HepG2 (cell line): Measurements from ENCODE around the gene RFX2. TPM values are rescaled to one million over a fixed set of nuclear protein-coding genes. Genes with fewer than 3 reads are reported as not detected.

ENCODE experiments used
- ARHGAP35 ChIP-seq: sonication (generic); formaldehyde crosslinking; IDR thresholded peaks from 2 replicates; pipeline ENCODE4 v1.9.0; 2022; ENCODE audit warnings: mild to moderate bottlenecking, inconsistent platforms, moderate library complexity, missing genetic modification reagents, borderline replicate concordance
- ATAD3A ChIP-seq: sonication (generic); formaldehyde crosslinking; IDR thresholded peaks from 2 replicates; pipeline ENCODE4 v1.4.0; 2020; ENCODE audit warnings: missing genetic modification reagents
- MAF1 ChIP-seq: sonication (generic); formaldehyde crosslinking; IDR thresholded peaks from 2 replicates; pipeline ENCODE4 v1.5.0; 2020; ENCODE audit warnings: missing genetic modification reagents, borderline replicate concordance
- MAFF ChIP-seq: IDR thresholded peaks from 2 replicates; pipeline ENCODE4 v1.6.1; 2011; ENCODE audit warnings: low read depth, low read length, improper control_type of control experiment
- REPIN1 ChIP-seq: sonication (generic); formaldehyde crosslinking; IDR thresholded peaks from 2 replicates; pipeline ENCODE4 v1.8.0; 2022; ENCODE audit warnings: missing genetic modification reagents, low read depth, mild to moderate bottlenecking, borderline replicate concordance
- SRSF4 ChIP-seq: fragments of 200-400 bp; formaldehyde crosslinking; IDR thresholded peaks from one replicate; pipeline ENCODE4 v1.6.1; 2018; ENCODE audit warnings: mild to moderate bottlenecking, low read depth, low read length, moderate library complexity; ENCODE audit not compliant: poor library complexity, severe bottlenecking
- TBX3 ChIP-seq: fragments of 450-650 bp; IDR thresholded peaks from 2 replicates; pipeline ENCODE4 v1.6.1; 2017; ENCODE audit warnings: antibody characterized with exemption, mild to moderate bottlenecking, inconsistent platforms, borderline replicate concordance
- TCF12 ChIP-seq, 2 experiments: fragments of 450-650 bp in 1 of 2; sonication (generic) in 1 of 2; formaldehyde crosslinking in 1 of 2; IDR thresholded peaks; 2 replicates each; pipeline versions ENCODE4 v1.6.1 to v1.8.0; 2017 to 2022; ENCODE audit warnings: antibody characterized with exemption in 1 of 2, mild to moderate bottlenecking in 1 of 2, missing genetic modification reagents in 1 of 2, moderate library complexity in 1 of 2
- TCF7L2 ChIP-seq: IDR thresholded peaks from 2 replicates; pipeline ENCODE4 v1.6.1; 2011; ENCODE audit warnings: mild to moderate bottlenecking, low read depth, low read length, moderate library complexity
- TGIF2 ChIP-seq: IDR thresholded peaks from 2 replicates; pipeline ENCODE4 v1.6.1; 2016; ENCODE audit warnings: control low read depth, missing compliant biosample characterization
- ZFX ChIP-seq: sonication (generic); formaldehyde crosslinking; IDR thresholded peaks from 2 replicates; pipeline ENCODE4 v1.4.0; 2020; ENCODE audit warnings: mild to moderate bottlenecking, low read depth, missing genetic modification reagents, moderate library complexity
- ZNF160 ChIP-seq: sonication (generic); formaldehyde crosslinking; IDR thresholded peaks from 2 replicates; pipeline ENCODE4 v1.8.0; 2022; ENCODE audit warnings: mild to moderate bottlenecking, inconsistent platforms, missing genetic modification reagents
- ZNF329 ChIP-seq: sonication (generic); formaldehyde crosslinking; IDR thresholded peaks from 2 replicates; pipeline ENCODE4 v1.9.0; 2021; ENCODE audit warnings: low read depth, mild to moderate bottlenecking, missing genetic modification reagents
- ZNF543 ChIP-seq: sonication (generic); formaldehyde crosslinking; IDR thresholded peaks from 2 replicates; pipeline ENCODE4 v1.4.0; 2020; ENCODE audit warnings: mild to moderate bottlenecking, missing genetic modification reagents
- ZNF558 ChIP-seq: sonication (generic); formaldehyde crosslinking; IDR thresholded peaks from 2 replicates; pipeline ENCODE4 v1.9.0; 2022; ENCODE audit warnings: mild to moderate bottlenecking, missing genetic modification reagents, borderline replicate concordance
- ZNF782 ChIP-seq: sonication (generic); formaldehyde crosslinking; IDR thresholded peaks from 2 replicates; pipeline ENCODE4 v1.4.0; 2020; ENCODE audit warnings: missing genetic modification reagents, mild to moderate bottlenecking, borderline replicate concordance
- polyA plus RNA-seq, 8 experiments: library from polyadenylated mRNA; depleted of rRNA in 3 of 8; stranded (reverse) in 7 of 8; unstranded in 1 of 8; fragments of >200 nt; fragmentation: Illumina TruSeq in 4 of 8; extraction: Trizol in 4 of 8; gene quantifications; 2 replicates each; pipeline versions ENCODE4 v1.2.1 to v1.2.3, GENCODE V29; 2011 to 2016; ENCODE audit warnings: low read depth in 4 of 8, missing spikeins in 1 of 8, mixed read lengths in 1 of 8; ENCODE audit not compliant: insufficient read depth in 1 of 8
- total RNA-seq, 5 experiments: library from RNA; depleted of rRNA; stranded (reverse); fragments of >200 nt; fragmentation: Illumina TruSeq; extraction: Trizol; gene quantifications; 2 replicates each; pipeline ENCODE4 v1.2.3, GENCODE V29; 2016; ENCODE audit warnings: low read depth in 1 of 5
- TF ChIP-seq, protein P1 (sequence below): sonication (generic); formaldehyde crosslinking; IDR thresholded peaks from 2 replicates; pipeline ENCODE4 v1.5.0; 2020; ENCODE audit warnings: mild to moderate bottlenecking, missing genetic modification reagents
- TF ChIP-seq, protein P2 (sequence below): sonication (generic); formaldehyde crosslinking; IDR thresholded peaks from 2 replicates; pipeline ENCODE4 v1.4.0; 2020; ENCODE audit warnings: mild to moderate bottlenecking, missing genetic modification reagents
- TF ChIP-seq, protein P3 (sequence below): IDR thresholded peaks from 2 replicates; pipeline ENCODE4 v1.6.1; 2016; ENCODE audit warnings: missing compliant biosample characterization, missing genetic modification reagents, borderline replicate concordance
- TF ChIP-seq, protein P4 (sequence below): sonication (generic); formaldehyde crosslinking; IDR thresholded peaks from 2 replicates; pipeline ENCODE4 v1.9.0; 2022; ENCODE audit warnings: low read depth, missing genetic modification reagents
- TF ChIP-seq, protein P5 (sequence below): sonication (generic); formaldehyde crosslinking; IDR thresholded peaks from 2 replicates; pipeline ENCODE4 v1.4.0; 2020; ENCODE audit warnings: missing genetic modification reagents

The RFX2 gene
- total and polyA plus RNA-seq, 2 of the 13 experiments (the other 11 are each of a cell fraction or from before 2014, with no cell fraction given) = 2.8 to 3.3 TPM

DNA sequence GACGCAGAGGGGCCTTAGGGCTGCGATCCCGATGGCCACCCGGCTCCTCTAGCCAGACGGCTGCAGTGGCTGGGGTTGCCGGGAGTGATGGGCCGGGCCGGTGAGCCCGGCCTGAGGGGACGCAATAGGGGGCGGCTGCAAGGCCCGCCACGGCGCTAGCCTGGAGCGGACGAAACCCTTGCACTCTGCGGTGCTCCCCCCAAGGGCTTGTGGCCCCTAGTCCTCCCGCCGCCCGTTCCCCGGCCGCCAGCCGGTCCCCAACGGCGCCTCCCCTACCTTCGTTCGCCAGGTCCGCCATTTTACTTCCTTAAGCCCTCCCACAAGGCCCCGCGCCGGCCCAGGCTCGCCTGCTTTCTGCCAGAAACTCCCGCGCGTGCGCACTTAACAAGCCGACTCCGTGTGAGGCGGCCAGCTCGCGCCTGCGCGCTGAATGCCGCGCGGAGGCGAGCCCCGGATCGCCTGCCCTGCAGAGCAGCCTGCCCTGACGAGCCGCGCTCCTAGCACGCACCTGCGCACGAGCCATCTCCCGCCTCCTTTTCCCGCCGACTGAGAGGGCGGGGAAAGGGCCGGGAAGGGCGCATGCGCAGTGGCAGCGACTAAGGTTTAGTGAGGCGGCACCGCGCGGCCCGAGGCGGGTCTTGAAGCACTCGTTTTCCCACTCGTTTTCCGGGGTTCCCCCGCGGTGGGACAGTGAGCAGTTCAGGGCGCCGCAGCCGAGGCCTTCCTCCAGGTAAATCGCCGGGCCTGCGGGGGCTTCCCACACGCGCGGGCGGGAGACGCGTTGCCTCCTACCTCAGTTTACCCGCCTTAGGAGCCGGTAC is 132.3 kb downstream of the RFX2 start, which contains the start of gene RANBP3 (continued):
- TF ChIP-seq, protein P1, sequence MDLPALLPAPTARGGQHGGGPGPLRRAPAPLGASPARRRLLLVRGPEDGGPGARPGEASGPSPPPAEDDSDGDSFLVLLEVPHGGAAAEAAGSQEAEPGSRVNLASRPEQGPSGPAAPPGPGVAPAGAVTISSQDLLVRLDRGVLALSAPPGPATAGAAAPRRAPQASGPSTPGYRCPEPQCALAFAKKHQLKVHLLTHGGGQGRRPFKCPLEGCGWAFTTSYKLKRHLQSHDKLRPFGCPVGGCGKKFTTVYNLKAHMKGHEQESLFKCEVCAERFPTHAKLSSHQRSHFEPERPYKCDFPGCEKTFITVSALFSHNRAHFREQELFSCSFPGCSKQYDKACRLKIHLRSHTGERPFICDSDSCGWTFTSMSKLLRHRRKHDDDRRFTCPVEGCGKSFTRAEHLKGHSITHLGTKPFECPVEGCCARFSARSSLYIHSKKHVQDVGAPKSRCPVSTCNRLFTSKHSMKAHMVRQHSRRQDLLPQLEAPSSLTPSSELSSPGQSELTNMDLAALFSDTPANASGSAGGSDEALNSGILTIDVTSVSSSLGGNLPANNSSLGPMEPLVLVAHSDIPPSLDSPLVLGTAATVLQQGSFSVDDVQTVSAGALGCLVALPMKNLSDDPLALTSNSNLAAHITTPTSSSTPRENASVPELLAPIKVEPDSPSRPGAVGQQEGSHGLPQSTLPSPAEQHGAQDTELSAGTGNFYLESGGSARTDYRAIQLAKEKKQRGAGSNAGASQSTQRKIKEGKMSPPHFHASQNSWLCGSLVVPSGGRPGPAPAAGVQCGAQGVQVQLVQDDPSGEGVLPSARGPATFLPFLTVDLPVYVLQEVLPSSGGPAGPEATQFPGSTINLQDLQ (CRISPR knock-in tag) = peak; percentile 99
- TF ChIP-seq REPIN1 (CRISPR knock-in tag) (peak; percentile 99), TBX3 (no peak), ZNF543 (peak; percentile 100), ATAD3A (CRISPR knock-in tag) (peak; percentile 92; the same call in 1 of the 2 replicates), ZFX (CRISPR knock-in tag) (peak; percentile 76; the same call in 1 of the 2 replicates), ZNF329 (CRISPR knock-in tag) (peak; percentile 97), MAFF (no peak), MAF1 (CRISPR knock-in tag) (peak; percentile 99), ZNF782 (CRISPR knock-in tag) (peak; percentile 100), ZNF558 (CRISPR knock-in tag) (peak; percentile 100), TCF7L2 (no peak), ARHGAP35 (CRISPR knock-in tag) (peak; percentile 100), ZNF160 (peak; percentile 99), SRSF4 (no peak), TCF12 (IDR thresholded peaks at IDR 0.05) (no peak), TCF12 (CRISPR knock-in tag; IDR thresholded peaks at IDR 0.05) (peak; percentile 91; the same call in 1 of the 2 replicates), TGIF2 (CRISPR knock-in tag) (peak; percentile 99)
- TF ChIP-seq, protein P2, sequence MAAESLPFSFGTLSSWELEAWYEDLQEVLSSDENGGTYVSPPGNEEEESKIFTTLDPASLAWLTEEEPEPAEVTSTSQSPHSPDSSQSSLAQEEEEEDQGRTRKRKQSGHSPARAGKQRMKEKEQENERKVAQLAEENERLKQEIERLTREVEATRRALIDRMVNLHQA (CRISPR knock-in tag) = peak; percentile 95
- TF ChIP-seq, protein P3, sequence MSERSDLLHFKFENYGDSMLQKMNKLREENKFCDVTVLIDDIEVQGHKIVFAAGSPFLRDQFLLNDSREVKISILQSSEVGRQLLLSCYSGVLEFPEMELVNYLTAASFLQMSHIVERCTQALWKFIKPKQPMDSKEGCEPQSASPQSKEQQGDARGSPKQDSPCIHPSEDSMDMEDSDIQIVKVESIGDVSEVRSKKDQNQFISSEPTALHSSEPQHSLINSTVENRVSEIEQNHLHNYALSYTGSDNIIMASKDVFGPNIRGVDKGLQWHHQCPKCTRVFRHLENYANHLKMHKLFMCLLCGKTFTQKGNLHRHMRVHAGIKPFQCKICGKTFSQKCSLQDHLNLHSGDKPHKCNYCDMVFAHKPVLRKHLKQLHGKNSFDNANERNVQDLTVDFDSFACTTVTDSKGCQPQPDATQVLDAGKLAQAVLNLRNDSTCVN (CRISPR knock-in tag) = peak; percentile 98
- TF ChIP-seq, protein P4, sequence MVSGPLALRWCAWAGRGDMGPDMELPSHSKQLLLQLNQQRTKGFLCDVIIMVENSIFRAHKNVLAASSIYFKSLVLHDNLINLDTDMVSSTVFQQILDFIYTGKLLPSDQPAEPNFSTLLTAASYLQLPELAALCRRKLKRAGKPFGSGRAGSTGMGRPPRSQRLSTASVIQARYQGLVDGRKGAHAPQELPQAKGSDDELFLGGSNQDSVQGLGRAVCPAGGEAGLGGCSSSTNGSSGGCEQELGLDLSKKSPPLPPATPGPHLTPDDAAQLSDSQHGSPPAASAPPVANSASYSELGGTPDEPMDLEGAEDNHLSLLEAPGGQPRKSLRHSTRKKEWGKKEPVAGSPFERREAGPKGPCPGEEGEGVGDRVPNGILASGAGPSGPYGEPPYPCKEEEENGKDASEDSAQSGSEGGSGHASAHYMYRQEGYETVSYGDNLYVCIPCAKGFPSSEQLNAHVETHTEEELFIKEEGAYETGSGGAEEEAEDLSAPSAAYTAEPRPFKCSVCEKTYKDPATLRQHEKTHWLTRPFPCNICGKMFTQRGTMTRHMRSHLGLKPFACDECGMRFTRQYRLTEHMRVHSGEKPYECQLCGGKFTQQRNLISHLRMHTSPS (CRISPR knock-in tag) = peak; percentile 95
- TF ChIP-seq, protein P5, sequence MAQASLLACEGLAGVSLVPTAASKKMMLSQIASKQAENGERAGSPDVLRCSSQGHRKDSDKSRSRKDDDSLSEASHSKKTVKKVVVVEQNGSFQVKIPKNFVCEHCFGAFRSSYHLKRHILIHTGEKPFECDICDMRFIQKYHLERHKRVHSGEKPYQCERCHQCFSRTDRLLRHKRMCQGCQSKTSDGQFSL (CRISPR knock-in tag) = peak; percentile 92
